GM12891 (cell line): Measurements from ENCODE around the gene FMOD.

Source experiments
- POLR2A ChIP-seq: IDR thresholded peaks from 2 replicates; pipeline ENCODE4 v1.6.1; 2011; ENCODE audit warnings: low read depth, low read length, control low read depth
- POLR2AphosphoS5 ChIP-seq: IDR thresholded peaks from 2 replicates; pipeline ENCODE4 v1.6.1; 2011; ENCODE audit warnings: low read depth, low read length, control low read depth
- TAF1 ChIP-seq: IDR thresholded peaks from 2 replicates; pipeline ENCODE4 v1.6.1; 2011; ENCODE audit warnings: low read depth, low read length, control low read depth

DNA sequence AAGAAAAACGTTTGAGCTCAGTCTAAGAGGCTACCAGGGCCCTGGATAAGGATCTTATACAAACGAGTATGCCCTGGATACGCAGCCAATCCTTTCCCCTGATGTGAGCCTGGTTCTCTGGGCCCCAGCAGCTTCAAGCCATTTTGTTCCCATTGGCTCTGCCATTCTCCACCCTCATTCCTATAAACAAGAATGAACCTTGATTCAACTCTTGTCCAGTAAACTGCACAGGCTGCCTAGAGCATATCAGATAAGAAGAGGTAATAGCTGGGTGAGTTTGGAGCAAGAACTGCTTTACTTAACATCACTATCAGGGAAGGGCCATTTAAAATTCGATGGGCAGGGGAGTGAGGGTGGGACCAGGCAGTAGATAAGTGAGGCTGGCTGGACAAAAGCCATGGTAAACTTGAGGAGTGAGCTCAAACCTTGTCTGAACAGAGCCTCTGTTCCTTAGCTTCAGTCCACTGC is 34.3 kb downstream of the FMOD start:
- TF ChIP-seq POLR2A (no peak), POLR2AphosphoS5 (no peak), TAF1 (no peak)
